ENCODE data around the gene ARHGAP44. TPM values are rescaled to one million over a fixed set of nuclear protein-coding genes. Genes with fewer than 3 reads are reported as not detected.

Gene ARHGAP44
- total RNA-seq, 1 experiment from 2014 or later: 9.9 TPM

GRCh38 chr17:12966413-12966812 is 177.1 kb downstream of the ARHGAP44 start:
- no peak overlapping the region for H3K9ac ChIP-seq (ENCODE audit: extremely low read depth, insufficient read length, low read length)
- H3K23me2 ChIP-seq (ENCODE audit: insufficient read length, low read depth, low read length, poor library complexity, severe bottlenecking): no peaks in the 10 kb centered on the region
- Mint-ChIP-seq H3K4me1 (peaks cover 6 to 10% of the 10 kb centered on the region in 2 experiments), H3K4me3 (no peak overlapping the region), H3K27ac (peak overlapping the region in 2 of 3 experiments; percentile 29 to 55; a peak in 1 of 7 replicates), H3K9me3 (no peaks in the 10 kb centered on the region; a peak in 1 of 5 replicates), H3K27me3 (ENCODE audit: low read depth) (no peaks in the 10 kb centered on the region), H3K36me3 (ENCODE audit: insufficient read depth in 1 of 3, low read depth in 3 of 3) (peaks cover 0 to 10% (median 10%) of the 10 kb centered on the region in 3 experiments)
- no peak overlapping the region for H2BK120ac ChIP-seq (ENCODE audit: low read depth, low read length, poor library complexity, severe bottlenecking)
- no peak overlapping the region for H3T11ph ChIP-seq (ENCODE audit: low read length)
- no peak overlapping the region for H4K5ac ChIP-seq (ENCODE audit: insufficient read length, low read depth, low read length)
- no peak overlapping the region for H2BK20ac ChIP-seq (ENCODE audit: low read depth, low read length, poor library complexity, severe bottlenecking)
- 0 out of 2 replicates have a peak, but pooled peaks cover 4% of the 10 kb centered on the region for H3K4me1 ChIP-seq (ENCODE audit: insufficient read depth, low read length)
- no peaks in the 10 kb centered on the region for H3K9me3 ChIP-seq (ENCODE audit: control insufficient read depth, low read depth, low read length)
- no peak overlapping the region for H2BK5ac ChIP-seq (ENCODE audit: insufficient read length, low read length)
- no peak overlapping the region for H4K91ac ChIP-seq (ENCODE audit: insufficient read length, low read depth, low read length)
- H3K14ac ChIP-seq (ENCODE audit: insufficient read depth, low read length): no peak overlapping the region
- no peak for DNase-seq
- H4K20me1 ChIP-seq (ENCODE audit: control insufficient read depth, insufficient read depth, insufficient read length): no peaks in the 10 kb centered on the region
- TF ChIP-seq CTCF (conservative IDR thresholded peaks at IDR 0.05): no peak
- H3K27me3 ChIP-seq (ENCODE audit: insufficient read depth, low read length): no peaks in the 10 kb centered on the region
- no peaks in the 10 kb centered on the region for H3K79me2 ChIP-seq (ENCODE audit: insufficient read depth, low read length)
- no CpG with 5 or more reads among the region's 5 CpGs for WGBS (ENCODE audit: extremely low coverage, insufficient read length, low lambda C conversion rate)
- no peak overlapping the region for H2BK15ac ChIP-seq (ENCODE audit: low read depth, low read length)
- H3K27ac ChIP-seq (ENCODE audit: insufficient read length, low read depth, low read length): no peak overlapping the region
- H3K18ac ChIP-seq (ENCODE audit: insufficient read length, low read depth, low read length): no peak overlapping the region
- H3K4me2 ChIP-seq (ENCODE audit: insufficient read depth, insufficient read length, low read length): no peak overlapping the region
- no peak overlapping the region for H2AFZ ChIP-seq (ENCODE audit: low read length)
- no peak overlapping the region for H4K8ac ChIP-seq (replicated peaks; ENCODE audit: insufficient read length, low read depth, low read length)
- H2BK12ac ChIP-seq (ENCODE audit: insufficient read length, low read depth, low read length): no peak overlapping the region
- no peak overlapping the region for H2AK5ac ChIP-seq (ENCODE audit: insufficient read length, low read length)
- no peak overlapping the region for H3K4ac ChIP-seq (ENCODE audit: low read depth, low read length)
- no peak overlapping the region for H3K56ac ChIP-seq (ENCODE audit: insufficient read length, low read depth, low read length)
- no peak overlapping the region for H3K23ac ChIP-seq (ENCODE audit: insufficient read length, low read depth, low read length)
- H3K79me1 ChIP-seq (ENCODE audit: insufficient read depth, low read depth, low read length, poor library complexity, severe bottlenecking): no peaks in the 10 kb centered on the region
